T-helper 1 cell treated with Interleukin-12 subunit alpha and Interleukin-12 subunit beta and Interleukin-4 antibody, amounts not matched to agents 30 μg/mL and 1 μg/mL, for 36 hours (primary cell): ENCODE measurements around the gene PRR33.
"Not testable (repeated sequence)": the region's sequence is repeated elsewhere in the genome, so short reads cannot be mapped to it uniquely, and the experiment has no call there.

Source experiments
- H3K27ac Mint-ChIP-seq: one replicate; pipeline ENCODE4 v1.8.0; 2021; ENCODE audit warnings: mild to moderate bottlenecking, mixed read lengths
- H3K27me3 Mint-ChIP-seq: one replicate; pipeline ENCODE4 v1.8.0; 2021; ENCODE audit warnings: low read depth, mixed read lengths
- H3K36me3 Mint-ChIP-seq: one replicate; pipeline ENCODE4 v1.8.0; 2021; ENCODE audit warnings: low read depth, mixed read lengths
- H3K4me1 Mint-ChIP-seq: one replicate; pipeline ENCODE4 v1.8.0; 2021; ENCODE audit warnings: low read depth, mixed read lengths
- H3K4me3 Mint-ChIP-seq: one replicate; pipeline ENCODE4 v1.8.0; 2021; ENCODE audit warnings: mild to moderate bottlenecking, moderate library complexity, mixed read lengths
- H3K9me3 Mint-ChIP-seq: one replicate; pipeline ENCODE4 v1.8.0; 2021; ENCODE audit warnings: mixed read lengths

Gene PRR33

DNA sequence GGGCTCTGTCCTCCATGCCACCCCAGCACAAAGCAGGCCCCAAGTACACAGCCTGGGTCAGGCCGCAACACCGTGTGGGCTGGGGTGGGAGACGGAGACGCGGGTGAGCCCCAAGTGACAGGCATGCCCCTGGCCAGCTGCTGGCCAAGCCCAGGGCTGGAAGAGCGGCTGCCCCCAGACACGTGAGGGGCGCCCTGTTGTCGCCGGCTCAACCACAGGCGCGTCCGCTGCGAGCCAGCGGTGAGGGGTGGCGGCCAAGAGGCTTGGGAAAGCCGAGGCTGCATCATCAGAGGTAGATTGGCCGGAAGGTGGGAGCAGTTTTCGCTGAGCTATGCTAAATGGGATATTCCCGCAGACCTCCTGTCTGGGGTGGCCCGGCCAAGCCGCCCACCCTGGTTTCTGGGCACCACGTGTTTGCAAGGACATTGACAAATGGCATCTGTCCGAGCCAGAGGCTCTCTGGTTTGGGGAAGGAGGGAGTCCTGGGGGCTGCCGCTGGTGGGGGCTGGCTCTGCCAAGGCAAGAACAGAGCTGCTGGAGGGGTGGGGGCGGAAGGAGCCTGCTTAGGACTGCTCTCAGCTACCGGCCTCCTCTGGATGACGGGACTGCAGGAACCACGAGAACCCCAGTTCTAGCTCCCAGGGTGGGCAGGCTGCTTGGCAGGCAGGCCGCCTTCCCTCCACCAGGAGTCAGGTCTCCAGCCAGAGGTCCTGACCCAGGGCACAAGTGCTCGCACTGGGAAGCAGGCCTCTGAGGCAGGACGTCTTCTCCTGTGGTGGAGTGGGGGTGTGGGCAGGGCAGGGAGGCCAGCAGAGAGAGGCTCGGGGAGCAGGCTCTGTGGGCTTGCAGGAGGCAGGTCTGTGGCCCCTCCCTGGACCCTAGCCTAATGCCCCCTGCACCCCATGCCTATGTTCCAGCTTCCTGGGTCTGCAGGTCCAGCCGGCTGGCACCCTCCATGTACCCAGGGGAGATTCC, 552 bp downstream of the PRR33 start:
- peaks cover 20% of the 10 kb centered on the region for H3K36me3 Mint-ChIP-seq
- H3K4me1 Mint-ChIP-seq = peaks cover 12% of the 10 kb centered on the region
- no peaks in the 10 kb centered on the region for H3K9me3 Mint-ChIP-seq
- no peak overlapping the region for H3K4me3 Mint-ChIP-seq
- H3K27me3 Mint-ChIP-seq = peaks cover 3% of the 10 kb centered on the region
- H3K27ac Mint-ChIP-seq = no peak overlapping the region

DNA sequence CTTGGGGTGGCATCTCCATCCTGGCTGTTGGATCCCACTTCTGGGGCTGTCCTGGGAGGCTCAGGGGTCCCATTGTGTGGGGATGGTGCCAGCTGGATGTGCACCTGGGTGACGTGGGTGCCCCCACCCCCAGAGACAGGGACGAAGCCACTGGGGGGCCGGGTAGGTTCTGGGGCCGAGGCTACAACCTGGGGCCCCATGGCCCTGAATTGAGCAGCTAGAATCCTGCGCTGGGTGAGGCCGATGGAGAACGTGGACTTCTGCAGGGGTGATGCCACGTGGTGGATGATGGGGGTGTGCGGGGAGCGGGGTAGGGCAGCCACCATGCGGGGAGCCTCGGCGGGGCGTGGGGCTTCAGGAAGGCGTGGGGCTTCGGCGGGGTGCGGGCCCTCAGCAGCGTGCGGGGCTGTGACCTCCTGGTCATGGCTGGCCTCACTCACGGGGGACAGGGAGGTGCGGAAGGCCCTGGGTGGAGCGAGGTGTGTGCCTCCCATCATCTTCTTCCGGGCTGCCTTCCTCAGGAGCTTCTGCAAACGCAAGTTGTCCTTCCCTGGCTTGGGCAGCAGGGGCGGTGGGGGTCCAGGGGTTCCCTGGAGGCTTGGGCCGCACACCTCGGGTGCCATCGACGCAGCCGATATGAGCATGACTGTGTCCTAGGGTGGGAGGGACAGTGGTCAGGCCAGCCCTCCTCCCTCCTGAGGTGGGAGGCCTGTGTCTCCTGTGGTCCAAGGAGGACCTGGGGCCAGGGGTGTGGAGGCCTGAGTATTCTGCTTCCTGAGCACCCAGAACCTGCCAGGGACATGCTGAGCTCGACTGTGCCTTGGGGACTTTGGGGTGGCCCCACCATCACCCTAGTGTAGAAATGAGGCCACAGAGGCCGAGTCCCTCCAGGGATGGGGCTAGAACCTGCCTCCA, 1.5 kb downstream of the PRR33 start:
- Mint-ChIP-seq H3K4me1 (peaks cover 12% of the 10 kb centered on the region), H3K27me3 (no peaks in the 10 kb centered on the region), H3K36me3 (peaks cover 20% of the 10 kb centered on the region), H3K4me3 (peak overlapping the region; percentile 27), H3K27ac (peak overlapping the region; percentile 6), H3K9me3 (no peaks in the 10 kb centered on the region)

DNA sequence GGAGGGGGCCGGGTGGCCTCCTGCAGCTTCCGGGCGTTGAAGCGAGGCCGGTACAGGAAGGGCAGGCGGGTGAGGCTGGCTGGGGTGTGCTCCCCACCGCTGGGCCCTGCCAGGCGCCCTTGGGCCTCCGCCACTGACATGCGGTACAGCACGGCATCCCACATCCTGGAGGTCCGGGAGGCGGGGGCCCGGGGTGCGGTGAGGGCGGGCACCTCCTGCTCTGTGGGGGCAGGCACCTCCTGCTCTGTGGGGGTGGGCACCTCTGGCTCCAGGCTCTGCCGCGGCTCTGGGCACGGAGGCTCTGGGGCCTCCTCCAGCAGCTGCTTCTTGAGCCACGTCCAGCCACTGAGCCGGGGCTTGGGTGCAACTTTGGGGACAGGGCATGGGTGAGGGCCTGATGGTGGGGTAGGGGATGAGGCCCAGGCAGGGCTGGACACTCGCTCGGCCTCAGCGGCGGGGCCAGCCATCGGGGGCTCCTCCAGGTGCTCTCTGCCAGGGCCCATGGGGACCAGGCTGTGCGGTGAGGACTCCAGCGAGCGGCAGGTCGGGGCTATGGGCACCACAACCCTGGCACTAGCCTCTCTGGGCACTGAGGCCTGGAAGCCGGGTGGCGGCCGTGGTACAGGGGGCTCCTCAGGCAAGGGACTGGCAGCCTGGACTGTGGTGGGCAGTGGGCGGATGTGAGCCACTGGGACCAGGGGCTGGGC, 2.3 kb downstream of the PRR33 start:
- Mint-ChIP-seq H3K4me1 (peaks cover 12% of the 10 kb centered on the region), H3K36me3 (peaks cover 20% of the 10 kb centered on the region), H3K27me3 (no peaks in the 10 kb centered on the region), H3K9me3 (no peaks in the 10 kb centered on the region), H3K4me3 (peak overlapping the region; percentile 35), H3K27ac (peak overlapping the region; percentile 58)

DNA sequence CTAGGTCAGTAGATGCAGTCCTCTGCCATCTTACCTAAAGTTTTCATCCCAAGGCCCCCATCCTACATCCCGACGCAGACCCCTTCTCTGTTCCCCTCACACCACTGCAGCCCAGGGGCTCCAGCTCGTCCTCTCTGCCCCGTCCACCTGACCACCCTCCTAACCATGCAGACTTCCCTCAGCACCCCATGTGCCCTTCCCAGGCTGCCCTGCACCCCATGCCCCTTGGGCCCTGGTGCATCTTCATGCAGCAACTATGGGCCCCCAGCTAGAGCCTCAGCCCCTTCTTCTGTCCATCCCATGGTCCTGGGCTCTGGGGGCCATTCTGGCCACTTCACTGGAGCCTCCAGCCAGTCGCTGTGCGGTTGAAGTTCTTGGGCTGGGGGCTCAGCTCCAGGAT, 2.9 kb downstream of the PRR33 start:
- H3K9me3 Mint-ChIP-seq = no peaks in the 10 kb centered on the region
- no peaks in the 10 kb centered on the region for H3K27me3 Mint-ChIP-seq
- peaks cover 12% of the 10 kb centered on the region for H3K4me1 Mint-ChIP-seq
- peak overlapping the region; percentile 58 for H3K27ac Mint-ChIP-seq
- peaks cover 20% of the 10 kb centered on the region for H3K36me3 Mint-ChIP-seq
- peak overlapping the region; percentile 35 for H3K4me3 Mint-ChIP-seq

DNA sequence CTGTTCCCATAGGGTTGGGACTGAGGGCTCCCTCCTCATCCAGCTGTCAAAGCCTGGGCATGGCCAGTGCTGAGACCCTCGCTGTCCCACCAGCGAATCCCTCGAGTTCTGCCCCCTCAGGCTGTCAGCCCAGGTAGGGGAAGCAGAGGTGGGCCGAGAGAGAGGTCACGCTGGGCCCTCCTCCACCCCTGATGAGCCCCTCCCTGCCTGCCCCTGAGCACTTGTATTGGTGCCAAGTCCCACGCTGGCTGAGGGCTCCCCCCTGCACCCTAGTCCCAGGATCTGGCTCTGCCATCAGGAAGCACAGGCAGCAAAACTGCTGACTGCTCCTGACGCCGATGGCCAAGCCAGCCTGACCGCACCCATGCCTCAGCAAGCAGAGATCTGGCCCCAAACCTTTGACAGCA, 3.3 kb downstream of the PRR33 start:
- peaks cover 17% of the 10 kb centered on the region for H3K36me3 Mint-ChIP-seq
- H3K27me3 Mint-ChIP-seq = no peaks in the 10 kb centered on the region
- H3K4me1 Mint-ChIP-seq = peaks cover 12% of the 10 kb centered on the region
- H3K4me3 Mint-ChIP-seq = peak overlapping the region; percentile 35
- peak overlapping the region; percentile 58 for H3K27ac Mint-ChIP-seq
- H3K9me3 Mint-ChIP-seq = no peaks in the 10 kb centered on the region

DNA sequence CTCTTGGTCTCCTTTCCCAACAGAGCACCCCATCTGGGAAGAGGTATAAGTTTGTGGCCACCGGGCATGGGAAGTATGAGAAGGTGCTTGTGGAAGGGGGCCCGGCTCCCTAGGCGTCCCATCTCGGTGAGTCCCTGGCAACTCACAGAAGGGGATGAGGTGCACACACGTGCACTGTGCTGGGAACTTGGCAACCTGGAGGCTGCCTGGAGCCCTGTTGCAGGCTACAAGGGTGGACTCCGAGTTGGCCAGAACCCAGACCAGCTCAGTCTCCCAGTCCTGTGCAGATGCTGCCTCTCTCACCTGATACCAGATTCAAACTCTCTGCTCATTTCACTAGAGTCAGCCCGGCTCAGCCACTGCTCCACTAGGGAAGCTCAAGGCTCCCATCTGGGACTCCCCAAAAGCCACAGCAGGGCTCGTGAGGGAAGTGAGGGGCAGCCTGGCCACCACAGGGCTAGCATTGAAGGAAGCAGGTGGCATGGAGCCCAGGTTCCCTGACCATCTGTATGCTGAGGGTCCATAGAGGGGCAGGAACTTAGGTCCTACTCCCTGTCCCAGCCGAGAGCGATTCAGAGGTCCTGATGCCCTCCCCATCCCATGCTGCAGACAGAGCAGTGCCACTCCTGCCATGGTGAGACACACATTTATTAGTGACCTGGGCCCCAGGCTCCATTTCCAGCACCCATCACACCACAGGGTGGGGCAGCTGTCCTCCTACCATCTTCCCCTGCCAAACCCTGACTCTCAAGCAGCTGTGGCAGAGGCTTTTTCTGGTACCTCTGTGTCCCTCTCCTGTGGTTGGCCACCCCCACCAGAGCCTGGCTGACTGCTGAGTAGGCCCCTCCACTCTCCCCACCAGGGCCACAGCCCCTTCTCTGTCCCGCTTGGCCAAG, 4.0 kb downstream of the PRR33 start:
- Mint-ChIP-seq H3K9me3 (no peaks in the 10 kb centered on the region), H3K4me3 (no peak overlapping the region), H3K27ac (peak overlapping the region; percentile 58), H3K4me1 (peaks cover 12% of the 10 kb centered on the region), H3K27me3 (no peaks in the 10 kb centered on the region), H3K36me3 (peaks cover 14% of the 10 kb centered on the region)

DNA sequence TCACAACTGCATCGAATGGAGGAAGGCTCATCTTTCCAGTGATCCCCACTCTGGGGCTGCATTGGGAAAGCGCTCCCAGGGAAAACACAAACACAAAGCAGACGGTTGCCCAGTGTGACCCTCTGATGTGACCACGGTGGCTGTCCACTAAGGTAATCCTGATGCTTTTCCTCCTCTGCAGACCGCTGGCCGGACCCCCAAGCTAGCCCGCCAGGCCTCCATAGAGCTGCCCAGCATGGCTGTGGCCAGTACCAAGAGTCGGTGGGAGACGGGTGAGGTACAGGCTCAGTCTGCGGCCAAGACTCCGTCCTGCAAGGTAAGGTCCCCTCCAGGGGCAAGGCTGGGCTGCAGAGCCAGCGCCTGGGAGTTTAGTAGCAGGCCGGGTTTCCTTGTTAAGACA, 5.1 kb downstream of the PRR33 start:
- not testable (repeated sequence) for H3K9me3 Mint-ChIP-seq, H3K27ac Mint-ChIP-seq, H3K4me3 Mint-ChIP-seq, H3K27me3 Mint-ChIP-seq
- H3K36me3 Mint-ChIP-seq = peaks cover 14% of the 10 kb centered on the region
- peaks cover 12% of the 10 kb centered on the region for H3K4me1 Mint-ChIP-seq

DNA sequence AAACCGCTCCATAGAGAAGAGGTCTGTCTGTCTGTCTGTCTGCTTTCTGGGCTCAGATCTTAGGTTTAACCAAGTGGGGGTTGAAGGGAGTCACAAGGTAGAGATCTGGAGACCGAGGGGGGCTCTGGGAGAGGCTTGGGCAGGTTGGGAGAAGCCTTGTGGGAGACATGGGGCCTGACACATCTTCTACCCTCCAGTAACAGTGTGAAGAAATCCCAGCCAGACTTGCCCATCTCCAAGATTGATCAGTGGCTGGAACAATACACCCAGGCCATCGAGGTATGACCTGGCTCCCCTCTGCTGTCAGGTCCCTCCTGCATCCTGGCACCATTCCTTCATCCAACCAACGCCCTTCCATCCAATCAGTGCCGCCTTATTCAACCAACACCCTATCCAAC, 7.4 kb downstream of the PRR33 start:
- Mint-ChIP-seq H3K27ac (no peak overlapping the region), H3K9me3 (no peaks in the 10 kb centered on the region), H3K4me1 (peaks cover 12% of the 10 kb centered on the region), H3K4me3 (no peak overlapping the region), H3K27me3 (no peaks in the 10 kb centered on the region), H3K36me3 (peaks cover 14% of the 10 kb centered on the region)

DNA sequence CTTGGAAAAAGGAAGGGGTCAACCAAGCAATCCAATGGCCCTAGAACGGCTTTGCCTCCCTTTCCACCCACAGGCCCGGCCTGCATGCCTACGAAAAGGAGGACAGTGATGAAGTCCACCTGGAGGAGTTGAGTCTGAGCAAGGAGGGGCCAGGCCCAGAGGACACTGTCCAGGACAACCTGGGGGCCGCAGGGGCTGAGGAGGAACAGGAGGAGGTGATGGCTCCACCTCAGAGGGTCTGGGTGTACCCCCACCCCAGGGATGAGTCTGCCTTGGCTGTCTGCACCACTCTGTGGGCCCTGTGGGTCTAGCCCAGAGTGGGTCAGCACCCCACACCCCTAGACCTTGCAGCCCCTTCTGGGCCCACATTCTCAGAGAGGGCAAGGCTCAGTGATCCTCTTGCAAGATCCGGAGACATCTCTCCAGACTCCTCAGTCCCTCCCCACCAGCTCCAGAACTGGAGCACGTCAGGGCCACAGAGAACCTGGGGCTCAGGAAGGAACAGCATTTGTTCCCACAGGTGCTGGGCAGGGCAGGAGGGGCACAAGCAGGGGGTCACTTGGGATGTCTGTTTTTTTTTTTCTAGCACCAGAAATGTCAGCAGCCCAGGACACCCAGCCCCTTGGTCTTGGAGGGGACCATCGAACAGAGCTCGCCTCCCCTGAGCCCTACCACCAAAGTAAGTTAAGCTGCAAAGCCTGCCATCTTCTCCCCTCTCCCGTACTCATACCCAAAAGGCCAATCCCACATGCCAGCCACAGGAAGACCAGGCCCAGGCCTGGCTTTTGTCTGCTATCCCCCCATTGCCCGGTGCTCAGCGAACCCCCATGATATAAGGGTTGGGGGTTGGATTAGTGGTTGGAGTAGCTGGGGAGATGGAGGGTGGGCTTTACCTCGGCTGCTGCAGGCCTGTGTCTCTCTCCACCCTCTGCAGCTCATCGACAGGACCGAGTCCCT, 8.1 kb downstream of the PRR33 start:
- H3K36me3 Mint-ChIP-seq = peaks cover 10% of the 10 kb centered on the region
- H3K4me3 Mint-ChIP-seq = no peak overlapping the region
- H3K27me3 Mint-ChIP-seq = no peaks in the 10 kb centered on the region
- peaks cover 7% of the 10 kb centered on the region for H3K4me1 Mint-ChIP-seq
- H3K9me3 Mint-ChIP-seq = no peaks in the 10 kb centered on the region
- H3K27ac Mint-ChIP-seq = no peak overlapping the region

DNA sequence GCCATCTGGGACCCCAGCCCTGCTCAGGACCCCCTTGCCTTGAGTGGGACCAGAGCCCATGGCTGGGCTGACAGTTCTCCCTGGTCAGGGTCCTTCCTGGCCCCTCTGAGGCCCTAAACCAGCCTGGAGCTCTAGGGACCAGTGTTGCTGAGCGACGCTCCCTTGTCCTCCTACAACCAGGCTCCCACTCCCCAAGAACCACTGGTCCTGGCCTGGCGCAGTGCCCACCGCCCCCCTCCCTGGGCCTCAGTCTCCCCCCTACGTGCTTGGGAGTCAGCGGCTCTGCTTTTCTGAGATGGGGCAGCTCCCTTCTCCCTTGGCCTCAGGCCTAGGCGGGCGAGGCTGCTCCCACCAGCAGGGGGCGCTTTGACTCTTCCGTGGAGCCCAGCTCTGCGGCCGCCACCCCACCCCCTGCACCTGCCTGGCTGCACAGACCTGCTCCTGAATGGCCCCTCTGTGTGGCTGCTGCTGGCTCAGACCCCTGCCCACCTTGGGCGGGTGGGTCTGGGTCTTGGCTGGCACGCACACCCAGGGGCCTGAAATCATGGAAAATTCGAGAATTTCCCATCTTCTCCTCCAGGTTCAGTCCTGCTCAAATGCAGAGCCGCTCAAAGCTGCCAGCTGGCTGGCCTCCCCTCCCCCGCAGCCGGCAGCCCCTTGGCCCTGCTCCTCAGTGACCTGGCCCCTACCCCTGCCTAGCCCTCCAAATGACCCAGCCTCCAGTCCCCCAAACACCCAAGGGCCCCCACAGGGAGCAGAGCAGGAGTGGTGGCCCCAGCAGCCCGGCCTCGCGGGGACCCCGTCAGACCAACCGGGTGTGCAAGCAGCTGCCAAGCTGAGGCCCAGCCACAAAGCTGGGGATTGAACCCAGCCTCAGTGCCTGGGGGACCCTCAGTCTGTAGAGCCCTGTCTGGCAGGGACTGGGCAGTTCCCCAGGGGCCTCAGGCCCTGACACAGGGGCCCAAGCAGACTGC, 9.1 kb downstream of the PRR33 start:
- no peaks in the 10 kb centered on the region for H3K27me3 Mint-ChIP-seq
- peaks cover 4% of the 10 kb centered on the region for H3K36me3 Mint-ChIP-seq
- no peak overlapping the region for H3K27ac Mint-ChIP-seq
- no peaks in the 10 kb centered on the region for H3K9me3 Mint-ChIP-seq
- no peaks in the 10 kb centered on the region for H3K4me1 Mint-ChIP-seq
- no peak overlapping the region for H3K4me3 Mint-ChIP-seq

DNA sequence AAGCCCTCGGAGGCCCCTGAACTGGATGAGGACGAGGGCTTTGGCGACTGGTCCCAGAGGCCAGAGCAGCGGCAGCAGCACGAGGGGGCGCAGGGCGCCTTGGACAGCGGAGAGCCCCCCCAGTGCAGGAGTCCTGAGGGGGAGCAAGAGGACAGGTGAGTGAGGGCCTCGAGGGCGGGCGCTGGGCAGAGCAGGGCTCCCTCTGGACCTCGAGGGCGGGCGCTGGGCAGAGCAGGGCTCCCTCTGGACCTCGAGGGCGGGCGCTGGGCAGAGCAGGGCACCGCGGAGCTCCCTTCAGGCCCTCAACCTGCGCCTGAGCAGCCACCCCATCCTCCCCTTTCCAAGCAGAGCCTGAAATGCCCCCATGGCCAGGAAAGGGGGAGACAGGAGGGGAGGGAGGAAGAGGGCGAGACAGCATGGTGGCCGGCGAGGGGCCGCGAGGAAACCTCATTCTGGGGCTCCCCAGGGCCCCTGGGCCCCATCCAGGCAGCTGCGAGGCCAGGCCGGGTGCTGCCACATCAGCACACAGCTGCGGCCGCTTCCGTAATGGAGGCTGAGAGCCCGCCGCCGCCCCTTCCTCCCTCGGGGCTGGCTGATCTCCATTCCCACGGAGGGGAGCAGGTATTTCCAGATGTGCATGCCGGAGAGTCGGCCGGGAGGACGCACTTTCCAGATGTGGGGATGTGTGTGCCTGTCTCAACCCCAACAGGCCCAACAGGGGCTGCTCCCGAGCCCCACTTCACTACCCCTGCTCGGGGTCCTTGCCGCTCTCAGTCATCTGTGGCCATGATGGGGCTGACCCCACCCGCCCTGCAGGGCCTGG, 10.0 kb downstream of the PRR33 start:
- H3K27me3 Mint-ChIP-seq = no peaks in the 10 kb centered on the region
- H3K36me3 Mint-ChIP-seq = no peaks in the 10 kb centered on the region
- H3K4me1 Mint-ChIP-seq = no peaks in the 10 kb centered on the region
- H3K4me3 Mint-ChIP-seq = no peak overlapping the region
- no peaks in the 10 kb centered on the region for H3K9me3 Mint-ChIP-seq
- no peak overlapping the region for H3K27ac Mint-ChIP-seq
